ENCODE measurements around the gene TMTC2.
A peak's percentile ranks its signal among the peaks of the same experiment; 100 is the strongest.

TMTC2 gene

DNA sequence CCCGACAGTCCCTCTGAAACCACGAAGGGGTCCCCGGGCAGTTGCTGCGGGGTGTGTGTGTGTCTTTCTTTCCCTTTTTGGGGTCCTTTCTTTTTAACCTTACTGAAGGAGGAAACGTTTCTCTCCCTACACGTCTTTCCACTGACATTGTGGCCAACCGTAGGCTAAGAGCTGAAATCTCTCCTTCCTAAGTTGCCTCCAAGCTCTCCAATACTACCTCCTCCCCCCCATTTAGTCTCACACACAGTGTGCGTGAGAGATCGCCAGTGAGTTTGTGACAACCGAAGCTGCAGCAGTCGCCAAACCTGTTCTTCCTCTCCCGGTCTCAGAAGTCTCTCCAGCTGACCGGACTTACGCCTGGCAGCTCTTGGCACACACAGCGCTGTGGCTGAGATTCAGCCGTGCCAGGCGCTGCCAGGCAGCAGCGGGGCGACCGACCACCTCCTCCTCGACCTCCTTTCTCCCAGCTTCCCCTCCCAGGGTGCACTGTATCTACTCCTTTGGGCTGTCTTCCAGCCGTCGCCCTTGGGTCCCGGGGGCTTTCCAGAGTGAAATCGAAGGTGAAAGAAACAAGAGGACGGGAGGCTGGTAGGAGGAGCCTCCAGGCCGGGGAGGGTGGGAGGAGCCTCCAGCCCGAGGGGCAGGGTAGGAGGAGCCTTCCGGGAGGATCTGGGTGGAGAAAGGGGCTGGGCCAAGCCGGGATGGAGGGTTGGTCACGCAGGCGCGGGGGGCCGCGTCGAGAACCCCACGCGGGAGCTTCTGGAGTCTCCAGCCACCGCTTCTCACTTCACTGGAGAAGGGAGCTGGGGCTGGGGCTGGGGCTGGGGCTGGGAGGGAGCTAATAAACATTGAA lies at the start of gene TMTC2:
Gene TMTC2 (plus strand): TSS at position 739 of the 853 bp plus-strand sequence.
- H3K4me1 Mint-ChIP-seq (ENCODE audit: low read depth) = peaks cover 15% of the 10 kb centered on the region
- H3K27ac Mint-ChIP-seq = peak within 1 kb of the TSS; percentile 89
- H3K27me3 Mint-ChIP-seq = peaks cover 5% of the 10 kb centered on the region
- H3K4me3 Mint-ChIP-seq = peak within 1 kb of the TSS; percentile 94
- H3K36me3 Mint-ChIP-seq = peaks cover 3% of the 10 kb centered on the region
- no peaks in the 10 kb centered on the region for H3K9me3 Mint-ChIP-seq (ENCODE audit: low read depth)

DNA sequence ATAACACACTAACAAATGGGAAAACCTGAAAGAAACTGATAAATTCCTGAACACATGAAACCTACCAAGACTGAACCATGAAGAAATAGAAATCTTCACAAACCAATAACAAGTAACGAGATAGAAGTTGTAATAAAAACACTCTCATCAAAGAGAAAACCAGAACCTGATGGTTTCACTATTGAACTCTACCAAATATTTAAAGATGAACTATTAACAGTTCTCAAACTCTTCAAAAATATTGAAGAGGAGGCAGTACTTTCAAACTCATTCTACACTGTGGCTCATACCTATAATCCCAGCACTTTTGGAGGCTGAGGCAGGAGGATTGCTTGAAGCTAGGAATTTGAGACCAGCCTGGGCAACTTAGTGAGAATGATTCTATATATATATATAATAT lies 48.4 kb upstream of the TMTC2 start:
- Mint-ChIP-seq H3K9me3 (ENCODE audit: low read depth) (no peaks in the 10 kb centered on the region), H3K36me3 (no peaks in the 10 kb centered on the region), H3K4me1 (ENCODE audit: low read depth) (no peaks in the 10 kb centered on the region), H3K27me3 (no peaks in the 10 kb centered on the region), H3K4me3 (no peak overlapping the region), H3K27ac (no peak overlapping the region)

DNA sequence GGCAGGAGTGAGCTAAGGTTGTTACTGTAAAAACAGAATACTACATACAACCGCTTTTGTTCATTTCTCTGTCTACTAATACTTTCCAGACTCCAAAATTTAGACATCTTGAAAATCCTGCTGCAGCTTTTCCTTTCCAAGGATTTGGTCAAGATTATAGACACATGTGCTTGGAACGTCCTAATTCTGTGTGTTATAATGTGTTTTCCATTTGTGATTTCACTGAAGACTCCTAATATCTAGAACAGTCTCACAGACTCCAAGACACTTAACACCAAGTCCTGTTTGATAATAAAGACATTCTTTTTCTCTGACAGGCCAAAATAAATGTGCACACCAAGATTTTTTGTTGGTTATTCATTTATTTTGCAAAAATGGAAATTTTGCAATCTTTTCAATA lies 41.8 kb upstream of the TMTC2 start:
- Mint-ChIP-seq H3K27me3 (no peaks in the 10 kb centered on the region), H3K9me3 (ENCODE audit: low read depth) (no peaks in the 10 kb centered on the region), H3K4me3 (no peak overlapping the region), H3K4me1 (ENCODE audit: low read depth) (no peaks in the 10 kb centered on the region), H3K36me3 (no peaks in the 10 kb centered on the region), H3K27ac (no peak overlapping the region)

DNA sequence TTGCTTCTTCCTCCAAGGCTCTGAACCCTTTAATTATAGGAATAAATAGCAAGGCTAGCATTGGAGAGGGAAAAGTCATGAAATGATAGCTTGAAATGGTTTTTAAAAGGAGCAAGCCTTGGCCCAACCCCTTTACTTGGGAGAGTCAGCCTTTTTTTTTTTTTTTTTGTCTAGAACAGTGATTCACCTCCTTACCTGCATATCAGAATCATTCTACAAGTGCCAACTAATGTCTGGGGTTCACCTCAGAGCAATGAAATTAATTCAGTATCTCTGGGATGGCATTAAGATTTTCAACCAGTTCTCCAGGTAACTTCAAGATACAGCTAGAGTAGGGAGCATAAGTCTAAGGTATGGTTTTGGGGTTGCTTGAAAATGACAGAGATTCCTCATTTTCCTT lies 41.3 kb upstream of the TMTC2 start:
- Mint-ChIP-seq H3K4me1 (ENCODE audit: low read depth) (no peaks in the 10 kb centered on the region), H3K27ac (no peak overlapping the region), H3K4me3 (no peak overlapping the region), H3K9me3 (ENCODE audit: low read depth) (no peaks in the 10 kb centered on the region), H3K27me3 (no peaks in the 10 kb centered on the region), H3K36me3 (no peaks in the 10 kb centered on the region)

DNA sequence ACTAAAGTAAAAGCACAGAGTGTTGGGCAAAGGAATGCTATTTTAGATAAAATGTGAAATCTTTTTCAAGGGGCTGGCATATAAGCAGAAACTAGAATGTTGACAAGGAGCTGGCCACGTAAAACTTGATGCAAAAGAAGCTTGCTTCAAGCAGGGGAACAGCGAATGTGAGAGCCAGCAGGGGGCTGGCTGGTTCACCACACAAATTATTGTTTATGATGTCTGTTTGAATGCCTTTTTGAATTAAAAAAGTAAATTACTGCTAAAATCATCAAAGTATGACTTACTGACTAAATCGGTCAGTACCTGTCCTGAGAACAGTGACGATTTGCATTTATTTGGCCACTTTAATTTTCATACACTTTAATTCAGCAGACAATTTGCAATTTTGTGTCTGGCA lies 38.9 kb upstream of the TMTC2 start:
- H3K27ac Mint-ChIP-seq = no peak overlapping the region
- H3K36me3 Mint-ChIP-seq = no peaks in the 10 kb centered on the region

DNA sequence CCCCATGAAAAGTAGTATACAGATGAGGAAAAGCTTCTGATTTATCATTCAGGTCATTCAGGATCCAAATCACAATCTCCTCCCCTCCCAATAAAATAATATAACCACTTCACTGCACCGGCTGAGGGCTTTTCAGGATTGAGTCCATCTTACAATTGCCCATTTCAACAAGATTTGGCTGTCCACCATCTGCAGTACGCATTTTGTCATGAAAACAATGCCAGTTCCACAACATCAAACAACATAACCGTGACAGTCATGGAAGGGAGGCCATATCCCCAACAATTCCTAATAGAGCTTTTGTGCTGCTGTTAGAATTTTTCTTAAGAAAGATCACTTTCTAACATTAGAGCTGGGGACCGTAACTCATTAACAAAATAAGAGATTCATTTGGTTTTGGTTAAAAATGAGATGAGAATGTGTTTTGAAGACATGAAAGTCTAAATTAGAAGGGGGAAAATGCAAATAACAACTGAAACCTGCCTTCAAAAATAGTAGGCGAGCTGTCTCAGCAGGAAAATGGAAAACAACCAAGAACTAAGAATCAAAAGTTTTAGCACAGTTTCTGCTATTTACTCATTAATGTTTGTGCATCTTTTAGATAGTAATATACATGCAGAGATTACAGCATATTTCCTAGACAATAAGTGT lies 38.3 kb upstream of the TMTC2 start:
- Mint-ChIP-seq H3K27me3 (no peaks in the 10 kb centered on the region), H3K9me3 (ENCODE audit: low read depth) (no peaks in the 10 kb centered on the region), H3K36me3 (no peaks in the 10 kb centered on the region), H3K4me3 (no peak overlapping the region), H3K27ac (no peak overlapping the region), H3K4me1 (ENCODE audit: low read depth) (peaks cover 3% of the 10 kb centered on the region)

More for the DNA sequence above, 38.9 kb upstream of the TMTC2 start:
- Mint-ChIP-seq H3K4me1 (ENCODE audit: low read depth) (peaks cover 3% of the 10 kb centered on the region), H3K27me3 (no peaks in the 10 kb centered on the region), H3K4me3 (no peak overlapping the region), H3K9me3 (ENCODE audit: low read depth) (no peaks in the 10 kb centered on the region)

DNA sequence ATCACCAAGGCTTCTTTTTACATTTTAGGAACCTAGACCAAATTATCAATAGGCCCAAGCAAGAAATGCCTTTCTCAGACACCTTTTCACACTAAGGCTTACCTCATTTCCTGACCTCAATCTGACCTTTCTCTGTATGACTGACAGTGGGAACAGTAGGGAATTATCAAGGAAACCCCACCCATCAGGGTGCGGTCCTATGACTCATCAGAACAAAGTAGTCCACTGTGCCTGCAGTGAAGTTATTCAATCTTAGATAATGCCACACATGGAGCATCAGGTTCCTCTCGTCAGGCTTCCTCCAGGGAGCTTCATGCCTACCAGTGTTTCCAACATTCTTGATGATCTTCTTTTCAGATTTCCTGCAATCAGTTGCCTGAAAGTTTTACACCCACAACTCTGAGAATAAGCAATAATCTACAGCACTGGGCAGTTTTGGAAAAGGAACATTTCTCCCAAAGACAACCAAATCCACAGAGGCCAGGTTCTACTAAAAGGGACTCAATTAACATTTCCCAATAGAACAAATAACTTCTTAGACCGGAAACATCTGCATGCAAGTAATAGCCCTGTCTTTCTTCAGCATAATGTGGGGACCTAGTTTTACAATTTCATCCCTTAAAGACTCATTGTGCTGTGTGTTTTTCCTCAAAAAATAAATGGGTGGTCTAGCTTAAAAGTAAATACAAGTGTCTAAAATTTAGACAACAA lies 35.9 kb upstream of the TMTC2 start:
- Mint-ChIP-seq H3K4me1 (ENCODE audit: low read depth) (peaks cover 3% of the 10 kb centered on the region), H3K36me3 (no peaks in the 10 kb centered on the region), H3K27me3 (peaks cover 2% of the 10 kb centered on the region), H3K9me3 (ENCODE audit: low read depth) (no peaks in the 10 kb centered on the region), H3K4me3 (no peak overlapping the region), H3K27ac (no peak overlapping the region)

DNA sequence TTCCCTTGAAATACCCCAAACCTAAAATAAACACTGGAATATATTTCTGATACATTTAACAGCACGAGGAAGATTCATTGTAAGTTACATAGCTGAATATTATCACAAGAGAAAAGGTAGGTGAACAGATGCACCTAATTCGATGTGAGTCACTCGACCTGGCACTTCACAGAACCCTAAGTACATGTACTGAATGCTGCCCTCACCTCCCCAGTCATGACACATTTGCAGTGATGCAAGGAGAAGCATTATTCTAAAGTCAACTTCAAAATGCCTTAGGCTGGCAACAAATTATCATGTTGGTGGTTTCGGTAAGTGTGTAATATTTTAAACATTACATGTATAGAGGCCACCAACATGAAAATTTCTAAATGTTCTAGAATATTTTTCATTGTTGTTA lies 35.2 kb upstream of the TMTC2 start:
- Mint-ChIP-seq H3K27me3 (peaks cover 2% of the 10 kb centered on the region), H3K4me1 (ENCODE audit: low read depth) (peaks cover 3% of the 10 kb centered on the region), H3K36me3 (no peaks in the 10 kb centered on the region), H3K4me3 (no peak overlapping the region), H3K27ac (no peak overlapping the region), H3K9me3 (ENCODE audit: low read depth) (no peaks in the 10 kb centered on the region)

DNA sequence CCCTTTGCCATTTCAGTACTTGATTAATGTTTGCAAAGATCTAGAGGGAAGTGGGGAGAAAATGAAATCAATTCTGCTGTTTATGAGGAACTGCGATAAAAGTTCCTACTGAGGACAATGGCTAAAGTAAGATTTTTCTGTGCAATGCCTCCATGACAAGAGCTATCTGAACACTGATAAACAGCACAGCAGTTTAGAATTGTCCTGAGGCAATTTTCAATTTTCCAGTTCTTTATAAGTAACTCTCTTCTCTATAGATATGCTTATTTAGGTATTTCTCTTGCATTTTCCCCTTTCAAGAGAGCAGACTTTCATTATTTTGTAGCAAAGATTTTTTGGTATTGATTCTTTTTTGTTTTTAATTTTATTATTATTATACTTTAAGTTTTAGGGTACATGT lies 34.6 kb upstream of the TMTC2 start:
- Mint-ChIP-seq H3K27me3 (peaks cover 2% of the 10 kb centered on the region), H3K36me3 (no peaks in the 10 kb centered on the region), H3K9me3 (ENCODE audit: low read depth) (no peaks in the 10 kb centered on the region), H3K4me3 (no peak overlapping the region), H3K4me1 (ENCODE audit: low read depth) (peaks cover 3% of the 10 kb centered on the region), H3K27ac (no peak overlapping the region)

DNA sequence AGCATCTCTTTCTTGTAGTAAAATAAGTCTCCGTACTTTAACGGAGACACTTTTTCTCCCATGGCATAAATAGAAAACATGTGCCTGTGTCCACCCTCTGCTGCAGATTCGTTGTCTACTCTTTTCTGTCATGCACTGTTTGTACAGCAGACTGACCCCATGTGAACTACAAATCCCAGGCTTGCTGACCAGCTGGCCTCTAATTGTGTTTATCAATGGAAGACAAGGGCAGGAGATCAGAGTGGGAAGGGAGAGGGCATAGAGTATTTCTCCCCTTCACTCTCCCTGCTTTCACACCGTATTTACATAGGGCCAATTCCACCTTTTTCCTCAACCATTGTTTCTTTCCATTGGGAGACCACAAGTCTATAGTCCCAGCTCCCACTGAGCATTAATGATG lies 31.0 kb upstream of the TMTC2 start:
- no peak overlapping the region for H3K27ac Mint-ChIP-seq
- H3K36me3 Mint-ChIP-seq = no peaks in the 10 kb centered on the region
- peaks cover 1% of the 10 kb centered on the region for H3K4me1 Mint-ChIP-seq (ENCODE audit: low read depth)
- H3K27me3 Mint-ChIP-seq = peaks cover 2% of the 10 kb centered on the region
- H3K9me3 Mint-ChIP-seq (ENCODE audit: low read depth) = no peaks in the 10 kb centered on the region
- no peak overlapping the region for H3K4me3 Mint-ChIP-seq

DNA sequence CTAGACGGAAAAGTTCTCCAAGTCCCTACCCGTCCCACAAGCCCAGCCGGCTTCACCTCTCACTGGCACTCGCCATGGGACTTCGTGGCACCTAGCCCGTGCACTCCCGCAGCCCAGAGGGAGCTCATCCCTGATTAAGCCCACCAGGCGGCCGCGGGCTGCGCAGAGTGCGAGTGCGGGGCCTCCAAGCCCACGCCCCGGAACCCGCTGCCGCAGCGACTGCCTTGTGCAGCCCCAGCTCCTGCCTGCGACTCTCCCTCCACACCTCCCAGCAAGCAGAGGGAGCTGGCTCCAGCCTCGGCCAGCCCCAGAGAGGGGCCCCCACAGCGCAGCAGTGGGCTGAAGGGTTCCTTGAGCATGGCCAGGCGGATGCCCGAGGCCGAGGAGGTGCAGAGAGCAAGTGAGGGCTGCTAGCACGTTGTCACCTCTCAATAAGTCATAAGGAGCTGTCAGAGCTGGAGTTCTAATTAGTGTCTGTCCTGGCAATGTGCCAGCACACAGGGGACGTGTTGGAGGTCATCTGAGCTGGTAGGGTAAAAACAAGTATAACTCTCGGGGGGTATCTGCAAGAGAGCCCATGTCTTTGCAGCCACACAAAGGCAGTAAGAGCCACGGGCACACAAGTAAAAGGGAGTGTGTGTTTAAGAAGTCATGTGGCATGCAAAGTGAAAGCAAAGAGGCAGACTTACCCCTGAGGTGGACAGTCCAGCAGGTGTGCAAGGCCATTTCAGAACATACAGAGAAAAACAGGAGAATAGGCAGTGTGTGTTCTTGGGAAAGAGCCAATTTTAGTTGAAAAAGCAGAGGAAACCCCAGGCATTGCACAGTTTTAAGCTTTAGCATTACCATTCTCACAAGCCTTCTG lies 27.1 kb upstream of the TMTC2 start:
- Mint-ChIP-seq H3K4me1 (ENCODE audit: low read depth) (no peaks in the 10 kb centered on the region), H3K36me3 (no peaks in the 10 kb centered on the region), H3K27me3 (peaks cover 4% of the 10 kb centered on the region), H3K4me3 (no peak overlapping the region), H3K9me3 (ENCODE audit: low read depth) (no peaks in the 10 kb centered on the region), H3K27ac (no peak overlapping the region)

DNA sequence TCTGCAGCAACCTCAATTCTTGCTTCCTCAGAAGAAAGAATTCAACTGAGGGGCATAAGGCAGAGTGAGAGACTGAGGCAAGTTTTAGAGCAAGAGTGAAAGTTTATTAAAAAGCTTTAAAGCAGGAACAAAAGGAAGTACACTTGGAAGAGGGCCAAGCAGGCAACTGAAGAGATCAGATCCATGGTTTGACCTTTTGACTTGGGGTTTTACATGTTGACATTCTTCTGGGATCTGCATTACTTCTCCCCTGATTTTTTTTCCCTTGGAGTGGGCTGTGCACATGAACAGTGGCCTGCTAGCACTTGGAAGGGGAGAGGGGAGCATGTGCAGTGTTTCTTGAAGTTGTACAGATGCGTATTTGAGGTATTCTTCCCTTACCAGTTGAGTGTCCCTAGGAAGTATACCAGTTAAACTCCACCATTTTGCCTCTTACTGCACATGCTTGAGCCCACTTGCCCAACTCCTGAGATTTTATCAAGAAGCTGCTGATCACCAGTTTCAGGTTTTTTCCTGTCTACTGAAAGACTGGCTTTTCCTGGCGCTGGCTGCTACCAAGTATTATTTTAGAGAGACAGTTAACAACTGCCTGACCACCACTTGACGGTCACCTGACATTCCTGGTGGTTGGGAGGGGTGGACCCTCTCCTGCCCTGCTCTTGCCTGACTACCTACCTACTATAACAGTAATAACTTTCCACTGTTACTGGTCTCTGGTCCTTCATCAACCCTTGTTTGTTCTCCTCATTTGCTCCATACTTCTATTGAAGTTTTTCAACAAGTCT lies 26.0 kb upstream of the TMTC2 start:
- Mint-ChIP-seq H3K9me3 (ENCODE audit: low read depth) (no peaks in the 10 kb centered on the region), H3K27ac (no peak overlapping the region), H3K4me3 (no peak overlapping the region), H3K27me3 (peaks cover 7% of the 10 kb centered on the region), H3K36me3 (no peaks in the 10 kb centered on the region), H3K4me1 (ENCODE audit: low read depth) (no peaks in the 10 kb centered on the region)

DNA sequence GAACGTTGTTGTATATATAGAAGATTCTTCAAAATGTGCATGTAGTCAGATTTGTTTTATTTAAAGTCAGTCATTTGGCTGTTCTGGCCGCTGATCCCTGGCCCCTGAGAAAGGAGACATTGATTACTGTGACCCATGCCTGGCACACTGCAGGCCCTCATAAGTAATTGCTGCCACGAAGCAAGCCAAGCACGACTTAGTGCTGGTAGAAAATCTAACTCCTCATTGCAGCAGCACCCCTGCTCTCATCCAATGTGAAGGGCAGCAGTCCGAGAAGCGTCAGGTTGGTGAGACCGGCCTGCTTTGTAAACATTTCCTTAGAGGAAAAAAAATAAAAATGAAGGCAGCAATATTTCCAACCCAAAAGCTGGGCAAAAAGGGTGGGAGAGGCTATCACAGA lies 22.8 kb upstream of the TMTC2 start:
- peaks cover 18% of the 10 kb centered on the region for H3K27me3 Mint-ChIP-seq
- no peaks in the 10 kb centered on the region for H3K4me1 Mint-ChIP-seq (ENCODE audit: low read depth)
- H3K4me3 Mint-ChIP-seq = no peak overlapping the region
- H3K27ac Mint-ChIP-seq = no peak overlapping the region
- no peaks in the 10 kb centered on the region for H3K9me3 Mint-ChIP-seq (ENCODE audit: low read depth)
- no peaks in the 10 kb centered on the region for H3K36me3 Mint-ChIP-seq

Measured in activated naive CD8-positive, alpha-beta T cell (primary cell).